GM21619 (cell line): ENCODE data around the gene EIF3J.
A peak's percentile ranks its signal among the peaks of the same experiment; 100 is the strongest.

Experiments
- ATAC-seq: cut with Tn5 transposase; IDR thresholded peaks from one replicate; pipeline ENCODE4 v1.9.1; 2021; ENCODE audit not compliant: unreplicated experiment

Gene EIF3J

GRCh38 chr15:44591326-44591725 lies 54.4 kb downstream of the EIF3J start:
- ATAC-seq, result no peak

- ATAC-seq, result no peak
Observed at GRCh38 chr15:44593042-44593736, 56.2 kb downstream of the EIF3J start.

GRCh38 chr15:44595246-44595645 lies 58.3 kb downstream of the EIF3J start:
- no peak for ATAC-seq

- ATAC-seq, result peak; percentile 52
Observed at GRCh38 chr15:44595656-44596510, 58.9 kb downstream of the EIF3J start.

GRCh38 chr15:44596511-44597010 lies 59.6 kb downstream of the EIF3J start:
- ATAC-seq, result no peak

GRCh38 chr15:44598066-44598465 lies 61.1 kb downstream of the EIF3J start:
- ATAC-seq, result no peak

GRCh38 chr15:44598892-44599291 lies 61.9 kb downstream of the EIF3J start:
- no peak for ATAC-seq

GRCh38 chr15:44603126-44603525 lies 66.2 kb downstream of the EIF3J start:
- no peak for ATAC-seq

GRCh38 chr15:44606740-44607139 lies 69.8 kb downstream of the EIF3J start:
- ATAC-seq, result no peak
